ENCODE data around the gene USP5.
A peak's percentile ranks its signal among the peaks of the same experiment; 100 is the strongest.
"Not testable (repeated sequence)": the region's sequence is repeated elsewhere in the genome, so short reads cannot be mapped to it uniquely, and the experiment has no call there.

The USP5 gene

DNA sequence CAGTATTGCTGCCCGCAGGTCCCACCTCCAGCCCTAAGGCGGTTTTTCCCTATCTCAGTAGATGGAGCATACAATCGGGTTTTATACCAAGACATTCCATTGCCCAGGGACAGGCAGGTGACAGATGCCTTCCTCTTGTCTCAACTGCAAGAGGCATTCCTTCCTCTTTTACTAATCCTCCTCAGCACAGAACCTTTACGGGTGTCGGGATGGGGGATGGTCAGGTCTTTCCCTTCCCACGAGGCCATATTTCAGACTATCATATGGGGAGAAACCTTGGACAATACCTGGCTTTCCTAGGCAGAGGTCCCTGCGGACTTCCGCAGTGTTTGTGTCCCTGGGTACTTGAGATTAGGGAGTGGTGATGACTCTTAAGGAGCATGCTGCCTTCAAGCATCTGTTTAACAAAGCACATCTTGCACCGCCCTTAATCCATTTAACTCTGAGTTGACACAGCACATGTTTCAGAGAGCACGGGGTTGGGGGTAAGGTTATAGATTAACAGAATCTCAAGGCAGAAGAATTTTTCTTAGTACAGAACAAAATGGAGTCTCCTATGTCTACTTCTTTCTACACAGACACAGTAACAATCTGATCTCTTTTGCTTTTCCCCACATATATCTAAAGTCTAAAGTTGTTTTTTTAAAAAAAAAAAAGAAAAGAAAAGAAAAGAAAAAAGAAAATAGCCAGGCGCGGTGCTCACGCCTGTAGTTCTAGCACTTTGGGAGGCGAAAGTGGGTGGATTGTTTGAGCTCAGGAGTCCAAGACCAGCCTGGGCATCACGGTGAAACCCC lies 34.5 kb downstream of the USP5 start:
- not testable (repeated sequence) for DNase-seq (ENCODE audit: low read depth in 2 of 2)

DNA sequence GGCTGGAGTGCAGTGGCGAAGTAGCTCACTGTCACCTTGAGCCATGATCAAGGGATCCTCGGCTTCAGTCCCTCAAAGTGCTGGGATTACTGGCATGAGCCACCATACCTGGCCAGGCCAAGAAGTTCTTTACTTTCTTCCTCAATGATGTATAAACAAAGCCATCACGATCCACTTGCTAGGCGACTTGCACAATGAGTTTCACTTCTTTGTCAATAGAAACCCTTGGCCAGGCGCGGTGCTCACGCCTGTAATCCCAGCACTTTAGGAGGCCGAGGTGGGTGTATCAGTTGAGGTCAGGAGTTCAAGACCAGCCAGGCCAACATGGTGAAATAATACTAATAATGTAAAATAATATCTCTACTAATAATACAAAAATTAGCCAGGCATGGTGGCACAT lies 35.5 kb downstream of the USP5 start:
- no peak for DNase-seq (ENCODE audit: low read depth in 2 of 2)

DNA sequence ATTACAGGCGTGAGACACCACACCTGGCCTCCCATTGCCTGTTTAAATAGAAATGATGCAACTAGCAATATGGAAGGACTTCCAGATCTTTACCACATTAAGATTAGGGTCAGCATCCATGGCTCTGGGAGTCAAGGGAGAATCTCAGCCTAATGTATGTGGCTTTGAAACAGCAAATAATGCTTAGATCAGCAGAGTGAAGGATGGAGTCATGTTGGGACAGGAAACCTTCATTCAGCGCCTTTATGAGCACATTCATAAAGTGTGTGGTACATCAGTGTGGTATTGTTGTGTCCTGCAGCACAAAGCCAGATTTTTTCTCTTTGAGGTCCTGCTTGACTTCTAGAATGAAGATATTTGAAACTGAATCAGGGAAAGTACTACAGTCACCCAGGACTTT lies 36.4 kb downstream of the USP5 start:
- DNase-seq (ENCODE audit: low read depth in 2 of 2): no peak

DNA sequence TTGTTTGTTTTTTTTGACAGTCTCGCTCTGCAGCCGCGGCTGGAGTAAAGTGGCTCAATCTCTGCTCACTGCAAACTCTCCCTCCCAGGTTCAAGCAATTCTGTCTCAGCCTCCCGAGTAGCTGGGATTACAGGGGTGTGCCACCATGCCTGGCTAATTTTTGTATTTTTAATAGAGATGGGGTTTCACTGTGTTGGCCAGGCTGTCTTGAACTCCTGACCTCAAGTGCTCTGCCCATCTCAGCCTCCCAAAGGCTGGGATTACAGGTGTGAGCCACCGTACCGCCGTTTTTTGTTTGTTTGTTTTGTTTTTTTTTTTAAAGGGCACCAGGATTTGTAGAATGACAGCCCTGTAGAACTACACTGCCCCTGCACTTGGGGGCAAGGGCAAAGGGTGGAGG lies 36.8 kb downstream of the USP5 start:
- not testable (repeated sequence) for DNase-seq (ENCODE audit: low read depth in 2 of 2)

DNA sequence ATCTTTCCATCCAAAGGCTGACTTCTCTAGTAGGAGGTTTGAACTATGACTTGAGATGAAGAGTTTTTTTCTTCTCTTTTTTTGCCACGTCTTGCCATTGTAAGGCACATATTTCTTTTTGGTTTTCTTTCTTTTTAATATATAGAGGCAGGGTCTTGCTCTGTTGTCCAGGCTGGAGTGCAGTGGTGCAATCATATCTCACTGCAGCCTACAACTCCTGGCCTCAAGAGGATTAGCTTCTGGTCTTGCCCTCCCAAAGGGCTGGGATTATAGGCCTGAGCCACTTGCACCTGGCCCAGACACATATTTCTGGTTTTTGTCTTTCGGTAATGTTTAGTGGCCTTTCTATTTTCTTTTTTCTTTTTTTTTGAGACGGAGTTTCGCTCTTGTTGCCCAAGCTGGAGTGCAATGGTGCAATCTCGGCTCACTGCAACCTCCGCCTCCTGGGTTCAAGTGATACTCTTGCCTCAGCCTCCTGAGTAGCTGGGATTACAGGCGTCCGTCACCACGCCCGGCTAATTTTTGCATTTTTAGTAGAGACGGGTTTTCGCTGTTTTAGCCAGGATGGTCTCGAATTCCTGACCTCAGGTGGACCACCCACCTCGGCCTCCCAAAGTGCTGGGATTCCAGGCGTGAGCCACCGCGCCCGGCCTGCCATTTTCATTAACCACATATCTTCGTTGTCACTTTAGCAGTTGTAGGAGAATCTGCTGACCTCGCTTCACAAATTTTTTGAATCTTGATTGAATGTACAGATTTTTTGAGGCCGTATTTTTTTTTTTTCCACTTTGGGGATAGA lies 38.0 kb downstream of the USP5 start:
- not testable (repeated sequence) for DNase-seq (ENCODE audit: low read depth in 2 of 2)

DNA sequence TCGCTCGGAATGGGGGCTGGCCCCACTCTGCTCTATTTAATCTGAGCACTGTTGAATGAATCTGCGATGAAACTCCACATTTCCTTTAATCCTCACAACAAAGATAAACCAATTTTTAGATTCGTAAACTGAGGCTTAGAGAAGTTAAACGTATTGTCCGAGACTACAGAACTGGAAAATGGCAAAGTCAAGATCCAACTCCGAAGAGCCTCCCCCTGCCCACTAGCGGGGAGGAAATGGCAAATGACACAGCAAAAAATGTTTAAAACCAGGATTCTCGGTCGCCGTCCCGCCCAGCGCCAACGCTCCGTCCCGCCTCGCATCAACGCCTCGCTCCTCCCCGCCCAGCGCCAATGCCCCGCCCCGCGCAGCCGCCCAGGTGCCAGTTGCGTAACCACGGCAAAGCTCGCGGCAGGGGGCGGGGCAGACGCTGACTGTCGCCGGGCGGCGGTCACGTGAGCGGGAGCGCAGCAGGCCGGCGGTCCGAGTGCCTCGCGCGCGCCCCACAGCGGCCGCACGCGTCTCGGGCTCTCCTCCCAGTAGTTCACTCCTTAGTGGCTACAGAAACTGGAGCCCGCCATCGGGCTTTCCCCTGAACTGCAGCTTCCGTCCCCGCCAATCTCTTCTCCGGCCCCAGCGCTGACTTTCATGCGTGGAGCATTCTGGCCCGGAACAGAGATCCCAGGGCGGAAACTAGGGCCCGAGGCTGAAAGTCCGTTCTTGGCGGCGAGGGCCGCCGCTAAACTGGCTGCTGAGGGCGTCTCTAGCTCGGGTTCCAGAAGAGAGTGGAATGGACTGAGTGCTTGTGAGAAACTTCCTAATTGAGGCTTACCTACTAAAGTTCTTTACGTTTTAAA lies 39.1 kb downstream of the USP5 start:
- peak; percentile 98 to 99 for DNase-seq (ENCODE audit: low read depth in 2 of 2)

DNA sequence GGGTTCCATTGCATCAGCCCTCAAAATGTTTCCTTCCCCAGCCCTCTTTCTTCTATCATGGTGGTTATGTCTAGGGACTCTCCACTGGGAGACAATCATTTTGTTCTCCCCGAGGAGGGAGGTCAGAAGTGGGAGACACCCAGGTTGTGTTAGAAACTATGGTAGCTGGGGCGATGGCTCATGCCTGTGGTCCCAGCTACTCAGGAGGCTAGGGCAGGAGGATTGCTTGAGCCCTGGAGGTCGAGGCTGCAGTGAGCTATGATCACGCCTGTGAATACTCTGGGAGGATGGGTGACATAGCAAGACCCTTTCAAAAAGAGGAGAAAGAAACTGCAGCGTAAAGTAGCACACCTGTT lies 39.7 kb downstream of the USP5 start:
- DNase-seq (ENCODE audit: low read depth in 2 of 2): no peak

DNA sequence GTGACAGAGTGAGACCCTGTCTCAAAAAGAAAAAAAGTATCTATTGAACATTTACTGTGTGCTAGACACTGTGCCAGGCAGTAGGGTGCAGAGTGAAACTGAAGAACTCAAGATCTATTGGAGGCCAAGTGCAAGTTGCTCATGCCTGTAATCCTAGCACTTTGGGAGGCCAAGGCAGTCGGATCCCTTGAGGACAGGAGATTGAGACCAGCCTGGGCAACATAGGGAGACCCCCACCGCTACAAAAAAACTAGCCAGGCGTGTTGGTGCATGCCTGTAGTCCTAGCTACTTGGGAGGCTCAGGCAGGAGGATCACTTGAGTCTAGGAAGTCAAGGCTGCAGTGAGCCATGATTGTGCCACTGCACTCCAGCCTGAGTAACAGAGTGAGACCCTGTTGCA lies 40.7 kb downstream of the USP5 start:
- not testable (repeated sequence) for DNase-seq (ENCODE audit: low read depth in 2 of 2)

DNA sequence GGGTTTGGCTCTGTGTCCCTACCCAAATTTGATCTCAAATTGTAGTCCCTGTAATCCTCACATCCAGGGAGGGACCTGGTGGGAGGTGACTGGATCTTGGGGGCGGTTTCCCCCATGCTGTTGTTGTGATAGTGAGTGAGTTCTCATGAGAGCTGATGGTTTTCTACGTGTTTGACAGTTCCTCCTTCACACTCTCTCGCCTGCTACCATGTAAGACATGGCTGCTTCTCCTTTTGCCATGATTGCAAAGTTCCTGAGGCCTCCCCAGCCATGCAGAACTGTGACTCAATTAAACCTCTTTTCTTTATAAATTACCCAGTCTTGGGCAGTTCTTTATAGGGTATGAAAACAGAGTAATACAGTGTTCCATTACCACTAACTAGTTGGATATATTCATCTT lies 42.4 kb downstream of the USP5 start:
- DNase-seq (ENCODE audit: low read depth in 2 of 2): no peak

DNA sequence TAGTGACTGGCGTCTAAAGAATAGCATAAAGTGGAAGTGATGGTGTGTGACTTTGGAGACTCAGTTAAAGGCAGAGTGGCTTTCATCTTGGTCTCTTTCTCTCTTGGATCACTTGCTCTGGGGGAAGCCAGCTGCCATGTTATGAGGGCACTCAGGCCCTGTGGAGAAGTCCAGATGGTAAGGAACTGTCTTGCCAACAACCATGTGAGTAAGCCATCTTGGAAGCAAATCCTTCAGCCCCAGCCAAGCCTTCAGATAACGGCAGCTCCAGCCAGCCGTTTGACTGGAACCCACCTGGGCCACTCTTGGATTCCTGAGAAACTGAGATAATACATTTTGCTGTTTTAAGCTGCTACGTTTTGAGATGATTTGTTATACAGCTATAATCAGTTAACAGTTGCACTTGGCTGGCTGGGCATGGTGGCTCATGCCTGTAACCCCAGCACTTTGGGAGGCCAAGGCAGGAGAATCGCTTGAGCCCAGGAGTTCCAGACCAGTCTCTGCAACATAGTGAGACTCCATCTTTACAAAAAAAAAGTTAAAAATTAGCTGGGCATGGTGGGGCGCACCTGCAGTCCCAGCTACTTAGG lies 45.0 kb downstream of the USP5 start:
- DNase-seq (ENCODE audit: low read depth in 2 of 2): no peak

DNA sequence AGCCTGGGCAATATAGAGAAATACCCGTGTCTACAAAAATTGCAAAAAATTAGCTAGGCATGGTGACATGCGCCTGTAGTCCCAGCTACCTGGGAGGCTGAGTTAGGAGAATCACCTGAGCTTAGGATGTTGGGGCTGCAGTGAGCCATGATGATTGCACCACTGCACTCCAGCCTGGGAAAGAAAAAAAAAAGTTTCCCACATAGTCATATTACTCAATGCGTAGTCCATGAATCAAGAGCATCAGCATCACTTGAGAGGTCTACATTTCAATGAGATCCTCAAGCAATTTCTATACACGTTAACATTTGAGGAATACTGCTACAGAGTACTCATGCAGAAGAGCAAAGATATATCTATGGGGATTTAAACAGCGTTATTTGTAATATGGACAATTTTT lies 47.5 kb downstream of the USP5 start:
- DNase-seq (ENCODE audit: low read depth in 2 of 2): no peak

DNA sequence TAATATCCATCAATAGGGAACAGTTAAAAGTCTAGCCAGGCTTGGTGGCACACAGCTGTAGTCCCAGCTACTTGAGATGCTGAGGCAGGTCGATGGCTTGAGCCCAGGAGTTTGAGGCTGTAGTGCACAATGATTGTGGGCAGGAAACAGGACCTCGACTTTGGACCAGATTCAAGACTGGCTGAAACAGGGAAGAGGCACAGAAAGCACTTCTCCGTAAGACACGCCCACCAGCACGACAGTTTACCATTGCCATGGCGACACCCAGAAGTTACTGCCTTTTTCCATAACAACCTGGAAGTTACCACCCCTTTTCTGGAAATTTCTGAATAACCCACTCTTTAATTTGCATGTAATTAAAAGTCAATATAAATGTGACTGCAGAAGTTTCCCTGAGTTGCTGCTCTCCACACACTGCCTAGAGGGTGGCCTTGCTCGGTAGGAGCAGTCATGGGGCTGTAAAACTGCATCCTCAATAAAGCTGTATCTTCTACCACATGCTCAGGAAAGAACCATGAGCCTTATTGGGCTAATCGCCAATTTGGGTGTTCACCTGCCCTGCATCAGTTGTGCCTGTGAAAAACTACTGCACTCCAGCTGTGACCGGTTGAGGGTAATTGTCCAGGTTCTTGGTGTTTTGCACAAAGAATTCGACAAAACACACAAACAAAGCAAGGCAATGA lies 48.0 kb downstream of the USP5 start:
- no peak for DNase-seq (ENCODE audit: low read depth in 2 of 2)

DNA sequence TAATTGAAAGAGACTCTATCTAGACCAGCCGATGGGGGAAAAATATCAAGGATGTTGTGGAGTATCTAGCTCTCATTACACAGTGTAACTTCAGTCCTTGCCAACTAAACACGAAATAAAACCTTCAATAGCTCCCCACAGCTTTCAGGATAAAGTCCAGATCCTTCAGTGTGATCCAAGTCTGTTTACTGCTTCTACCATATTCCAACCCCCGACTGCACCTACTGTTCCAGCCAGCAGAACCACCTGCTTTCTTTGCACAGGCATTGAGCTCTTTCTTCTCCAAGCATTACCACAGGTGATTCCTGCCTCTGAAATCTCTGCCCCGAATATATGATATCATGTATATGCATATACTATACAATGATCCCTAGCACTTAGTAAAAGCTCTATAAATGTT lies 50.5 kb downstream of the USP5 start:
- no peak for DNase-seq (ENCODE audit: low read depth in 2 of 2)

DNA sequence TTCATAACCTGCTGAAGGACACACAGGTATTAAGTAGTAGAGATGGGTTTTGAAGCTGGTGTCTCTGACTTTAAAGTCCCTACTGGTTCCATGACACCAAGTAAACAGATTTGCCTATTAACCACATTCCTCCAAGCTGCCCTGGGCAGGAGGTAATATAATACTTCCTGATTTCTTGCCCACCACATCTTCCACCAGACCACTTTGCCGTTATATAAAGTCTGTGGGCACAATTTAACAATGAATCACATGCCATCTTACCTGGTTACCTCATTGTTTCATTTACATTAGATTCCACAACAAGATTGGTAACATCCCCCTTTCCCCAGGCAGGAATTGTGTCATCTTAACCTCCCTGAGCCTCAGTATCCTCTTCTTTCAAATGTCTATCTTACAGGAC lies 51.8 kb downstream of the USP5 start:
- no peak for DNase-seq (ENCODE audit: low read depth in 2 of 2)

DNA sequence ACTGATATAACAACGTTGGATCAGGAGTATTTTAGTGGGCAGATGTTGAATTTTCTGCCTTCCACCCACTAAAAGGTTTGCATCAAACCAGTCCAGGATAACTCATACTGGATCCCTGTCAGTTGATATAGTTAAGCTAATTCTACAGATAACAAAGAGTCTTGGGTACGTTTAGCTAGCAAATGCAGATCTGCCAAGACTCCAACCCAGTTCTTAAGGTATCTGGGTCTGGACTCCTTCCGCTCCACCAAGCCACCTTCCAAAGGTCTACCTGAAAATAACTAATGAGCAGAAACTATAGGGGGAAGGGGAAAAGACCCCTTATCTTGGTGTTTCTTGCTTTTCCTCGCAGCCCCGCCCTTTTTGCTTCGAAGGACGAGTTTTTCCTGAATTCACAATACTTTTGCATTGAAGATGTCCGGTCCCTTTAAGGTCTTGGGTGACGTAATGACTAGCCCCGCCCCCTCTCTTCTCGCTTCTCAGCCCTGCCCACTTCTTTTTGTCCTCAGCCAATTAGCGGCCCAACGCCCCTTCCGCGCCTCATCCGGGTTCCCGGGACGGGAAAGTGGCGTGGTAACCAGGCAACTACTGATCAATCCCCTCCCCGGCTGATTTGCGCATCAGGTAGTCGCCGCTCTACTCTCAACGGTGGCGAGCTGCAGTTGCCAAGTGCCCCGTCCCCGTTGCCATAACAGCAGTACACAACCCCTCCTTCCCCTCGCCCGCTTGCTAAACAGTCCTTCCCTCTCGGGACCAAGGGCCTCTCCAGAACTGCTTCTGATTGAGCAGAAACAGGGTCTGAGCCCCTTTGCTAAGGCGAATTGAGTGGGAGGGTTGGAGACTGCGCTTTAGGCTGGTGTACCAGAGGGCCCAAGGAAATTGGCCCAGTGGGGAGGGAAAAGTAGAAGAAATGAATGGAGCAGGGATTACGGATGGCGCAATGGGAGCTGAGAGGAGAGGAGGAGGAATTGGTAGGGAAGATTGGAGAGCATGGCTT lies 52.6 kb downstream of the USP5 start, which contains the start of gene LRRC23:
Gene LRRC23, plus strand, starts transcription at position 543 of the 997 bp plus-strand sequence. CDS start 812 bp downstream, outside the sequence.
- DNase-seq (ENCODE audit: low read depth in 2 of 2): peak; percentile 95 to 97

DNA sequence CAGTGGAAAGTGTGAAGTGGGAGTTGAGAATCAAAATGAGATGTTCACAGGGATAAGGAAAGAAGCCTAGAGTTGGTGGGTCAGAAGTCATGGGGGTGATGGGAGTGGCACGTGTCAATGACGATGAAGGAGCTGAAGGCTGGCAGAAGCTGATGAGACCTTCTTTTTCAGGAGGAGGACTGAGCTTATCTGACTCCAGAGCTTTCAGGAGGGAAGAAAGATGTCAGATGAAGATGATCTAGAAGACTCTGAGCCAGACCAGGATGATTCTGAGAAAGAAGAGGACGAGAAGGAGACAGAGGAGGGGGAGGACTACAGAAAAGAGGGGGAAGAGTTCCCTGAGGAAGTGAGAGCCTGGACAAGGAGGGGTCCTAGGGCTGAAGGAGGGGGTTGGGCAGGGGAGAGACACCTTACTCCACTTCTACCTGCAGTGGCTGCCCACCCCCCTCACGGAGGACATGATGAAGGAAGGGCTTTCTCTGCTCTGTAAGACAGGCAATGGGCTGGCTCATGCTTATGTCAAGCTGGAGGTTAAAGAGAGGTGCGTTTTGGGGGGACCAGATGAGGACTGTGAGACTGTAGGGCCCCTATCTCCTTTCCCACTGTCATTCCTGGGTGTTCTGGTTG lies 53.6 kb downstream of the USP5 start:
- DNase-seq (ENCODE audit: low read depth in 2 of 2): no peak

DNA sequence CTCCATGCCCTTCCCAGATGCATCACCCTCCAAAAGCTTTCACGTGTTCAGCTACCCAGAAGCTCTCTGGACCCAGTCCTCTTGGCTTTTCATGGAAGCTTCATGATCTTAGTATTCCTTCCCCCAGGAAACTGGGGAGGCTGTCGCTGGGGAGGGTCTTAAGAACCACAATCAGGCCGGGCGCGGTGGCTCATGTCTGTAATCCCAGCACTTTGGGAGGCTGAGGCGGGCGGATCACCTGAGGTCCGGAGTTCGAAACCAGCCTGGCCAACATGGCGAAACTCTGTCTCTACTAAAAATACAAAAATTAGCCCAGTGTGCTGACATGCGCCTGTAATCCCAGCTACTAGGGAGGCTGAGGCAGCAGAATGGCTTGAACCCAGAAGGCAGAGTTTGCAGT lies 56.2 kb downstream of the USP5 start:
- not testable (repeated sequence) for DNase-seq (ENCODE audit: low read depth in 2 of 2)

DNA sequence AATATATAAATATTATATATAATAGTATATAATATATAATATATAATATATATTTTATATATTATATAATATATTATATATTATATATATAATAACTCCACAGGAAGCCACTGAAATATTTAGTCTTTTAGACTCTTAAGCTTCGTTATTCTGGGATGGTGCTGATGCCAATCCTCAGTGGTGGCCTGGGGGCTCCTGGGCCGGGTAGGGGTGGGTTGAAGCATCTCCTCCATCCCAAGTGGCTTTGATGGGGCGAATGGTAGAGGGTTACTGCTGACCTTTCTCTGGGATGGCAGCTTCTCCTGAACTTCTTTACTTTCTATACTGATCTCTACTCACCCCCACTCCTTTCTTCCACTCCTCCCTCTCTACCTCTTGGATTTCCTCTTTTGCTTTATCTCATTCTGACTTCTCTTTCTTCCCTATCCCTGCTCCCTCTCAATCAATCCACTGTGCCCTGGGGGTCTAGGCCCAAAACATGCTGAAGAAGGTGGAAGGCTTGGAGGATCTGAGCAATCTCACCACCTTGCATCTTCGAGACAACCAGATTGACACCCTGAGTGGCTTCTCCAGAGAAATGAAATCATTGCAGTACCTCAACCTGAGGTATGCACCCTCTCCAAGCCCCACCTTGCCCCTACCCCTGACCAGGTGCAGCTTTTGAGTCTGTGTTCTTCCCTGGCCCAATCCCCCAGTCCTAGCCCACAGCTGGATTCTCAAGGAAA lies 57.6 kb downstream of the USP5 start:
- DNase-seq (ENCODE audit: low read depth in 2 of 2): no peak
